Mesenchymal stem cell (in vitro differentiated cells and primary cell): ENCODE data around the gene LASP1.
A peak's percentile ranks its signal among the peaks of the same experiment; 100 is the strongest.

Experiments used
- DNase-seq: peaks from one replicate; pipeline ENCODE4 v3.0.0-alpha.2; 2013
- H2AFZ ChIP-seq: one replicate; pipeline ENCODE4 v1.6.1; 2013; ENCODE audit warnings: low read depth, mild to moderate bottlenecking, control low read depth, inconsistent platforms, low read length, moderate library complexity
- H2AK5ac ChIP-seq: 2 replicates; pipeline ENCODE4 v1.6.1; 2013; ENCODE audit warnings: low read length, moderate library complexity, mild to moderate bottlenecking, inconsistent platforms; ENCODE audit not compliant: severe bottlenecking
- H2BK120ac ChIP-seq: one replicate; pipeline ENCODE4 v1.6.1; 2013; ENCODE audit warnings: low read depth, mild to moderate bottlenecking, inconsistent platforms, low read length, moderate library complexity
- H2BK12ac ChIP-seq, 2 experiments: one replicate each; pipeline ENCODE4 v1.6.1; 2013; ENCODE audit warnings: inconsistent platforms in 2 of 2, low read length in 2 of 2, mild to moderate bottlenecking in 2 of 2, moderate library complexity in 2 of 2, control low read depth in 1 of 2
- H2BK15ac ChIP-seq: one replicate; pipeline ENCODE4 v1.6.1; 2013; ENCODE audit warnings: mild to moderate bottlenecking, low read depth, inconsistent platforms; ENCODE audit not compliant: poor library complexity, severe bottlenecking
- H2BK5ac ChIP-seq: 2 replicates; pipeline ENCODE4 v1.6.1; 2013; ENCODE audit warnings: low read depth, mild to moderate bottlenecking, low read length, control low read depth, inconsistent platforms; ENCODE audit not compliant: poor library complexity, severe bottlenecking
- H3K14ac ChIP-seq, 2 experiments: one replicate each; pipeline ENCODE4 v1.6.1; 2013; ENCODE audit warnings: inconsistent platforms in 2 of 2, low read length in 2 of 2, control low read depth in 1 of 2, mild to moderate bottlenecking in 1 of 2, moderate library complexity in 1 of 2
- H3K18ac ChIP-seq, 2 experiments: one replicate each; pipeline ENCODE4 v1.6.1; 2013; ENCODE audit warnings: inconsistent platforms in 2 of 2, low read length in 2 of 2, control low read depth in 1 of 2, low read depth in 1 of 2, mild to moderate bottlenecking in 1 of 2
- H3K23ac ChIP-seq, 2 experiments: one replicate each; pipeline ENCODE4 v1.6.1; 2013; ENCODE audit warnings: inconsistent platforms in 2 of 2, low read length in 2 of 2, mild to moderate bottlenecking in 2 of 2, moderate library complexity in 2 of 2, control low read depth in 1 of 2
- H3K27ac ChIP-seq: 2 replicates; pipeline ENCODE4 v1.5.1; 2013; ENCODE audit warnings: mild to moderate bottlenecking, moderate library complexity, low read length, control low read depth, inconsistent platforms; ENCODE audit not compliant: poor library complexity, severe bottlenecking
- H3K27me3 ChIP-seq, 2 experiments: 2 replicates each; pipeline versions ENCODE4 v1.6.1 to v1.7.0; 2013; ENCODE audit warnings: low read length in 2 of 2, mild to moderate bottlenecking in 2 of 2, moderate library complexity in 2 of 2, control low read depth in 1 of 2, inconsistent platforms in 1 of 2; ENCODE audit not compliant: control insufficient read depth in 1 of 2, insufficient read depth in 1 of 2
- H3K36me3 ChIP-seq, 2 experiments: 2 replicates each; pipeline versions ENCODE4 v1.6.1 to v1.7.0; 2013; ENCODE audit warnings: low read length in 2 of 2, control low read depth in 1 of 2, inconsistent platforms in 1 of 2, low read depth in 1 of 2, mild to moderate bottlenecking in 1 of 2; ENCODE audit not compliant: insufficient read depth in 2 of 2, control insufficient read depth in 1 of 2
- H3K4ac ChIP-seq, 2 experiments: one replicate each; pipeline ENCODE4 v1.6.1; 2013; ENCODE audit warnings: inconsistent platforms in 2 of 2, low read length in 2 of 2, mild to moderate bottlenecking in 2 of 2, moderate library complexity in 2 of 2, control low read depth in 1 of 2, low read depth in 1 of 2
- H3K4me1 ChIP-seq: 2 replicates; pipeline ENCODE4 v1.6.1; 2013; ENCODE audit warnings: low read depth, low read length, control low read depth; ENCODE audit not compliant: control insufficient read depth, insufficient read depth
- H3K4me2 ChIP-seq: 2 replicates; pipeline ENCODE4 v1.6.1; 2013; ENCODE audit warnings: low read length, mild to moderate bottlenecking, inconsistent platforms; ENCODE audit not compliant: poor library complexity, severe bottlenecking
- H3K4me3 ChIP-seq, 2 experiments: 2 replicates each; pipeline versions ENCODE4 v1.5.1 to v1.7.0; 2013; ENCODE audit warnings: low read length in 2 of 2, mild to moderate bottlenecking in 2 of 2, control low read depth in 1 of 2, low read depth in 1 of 2; ENCODE audit not compliant: insufficient read depth in 1 of 2
- H3K79me1 ChIP-seq: replicated peaks from 2 replicates; pipeline ENCODE4 v1.6.1; 2013; ENCODE audit warnings: mild to moderate bottlenecking, control low read depth, low read length, inconsistent platforms; ENCODE audit not compliant: poor library complexity, severe bottlenecking
- H3K9ac ChIP-seq: 2 replicates; pipeline ENCODE4 v1.7.0; 2013; ENCODE audit warnings: mild to moderate bottlenecking, low read length, moderate library complexity
- H3K9me3 ChIP-seq: 2 replicates; pipeline ENCODE4 v1.7.0; 2013; ENCODE audit warnings: mild to moderate bottlenecking, low read length; ENCODE audit not compliant: control insufficient read depth
- H4K8ac ChIP-seq: one replicate; pipeline ENCODE4 v1.6.1; 2013; ENCODE audit warnings: inconsistent platforms, mild to moderate bottlenecking, low read length, moderate library complexity
- H4K91ac ChIP-seq: one replicate; pipeline ENCODE4 v1.6.1; 2013; ENCODE audit warnings: mild to moderate bottlenecking, low read length, inconsistent platforms
- WGBS: methylation state at CpG from one replicate; pipeline ENCODE4 v1.1.7; 2013; ENCODE audit warnings: mixed read lengths; 5-methylcytosine and 5-hydroxymethylcytosine counted together

LASP1 gene

GRCh38 chr17:38873640-38874380 is 4.0 kb downstream of the LASP1 start:
- H3K4me1 ChIP-seq = peaks cover 63% of the 10 kb centered on the region
- H3K9me3 ChIP-seq = no peaks in the 10 kb centered on the region
- H4K8ac ChIP-seq = no peak overlapping the region
- H3K79me1 ChIP-seq = no peaks in the 10 kb centered on the region
- peak overlapping the region; percentile 69 for H3K4me2 ChIP-seq
- H3K23ac ChIP-seq = peak overlapping the region in 1 of 2 experiments; percentile 34
- H3K14ac ChIP-seq = peak overlapping the region in 1 of 2 experiments; percentile 59
- H3K18ac ChIP-seq = peak overlapping the region in 1 of 2 experiments; percentile 26
- peaks cover 31 to 46% of the 10 kb centered on the region in 2 experiments for H3K36me3 ChIP-seq
- no peak overlapping the region for H2BK120ac ChIP-seq
- no peak overlapping the region for H3K4ac ChIP-seq
- H2BK15ac ChIP-seq = no peak overlapping the region
- H2BK12ac ChIP-seq = peak overlapping the region in 1 of 2 experiments; percentile 15
- peak overlapping the region; percentile 23 for H2AK5ac ChIP-seq
- H4K91ac ChIP-seq = no peak overlapping the region
- no peaks in the 10 kb centered on the region for H3K27me3 ChIP-seq
- peak overlapping the region; percentile 79 for H3K27ac ChIP-seq
- no peak overlapping the region for H2AFZ ChIP-seq
- no peak for DNase-seq
- 80% methylated on average over 9 of the region's 9 CpGs for WGBS
- H3K9ac ChIP-seq = peak overlapping the region; percentile 90
- no peak overlapping the region for H2BK5ac ChIP-seq
- peak overlapping the region in 1 of 2 experiments; percentile 96 for H3K4me3 ChIP-seq

GRCh38 chr17:38874505-38875400 is 4.9 kb downstream of the LASP1 start:
- Histone ChIP-seq H3K79me1 (no peaks in the 10 kb centered on the region), H3K14ac (no peak overlapping the region), H2BK5ac (peak overlapping the region; percentile 71), H2BK15ac (no peak overlapping the region), H3K9me3 (no peaks in the 10 kb centered on the region), H4K91ac (peak overlapping the region; percentile 63), H3K4ac (no peak overlapping the region), H2AK5ac (peak overlapping the region; percentile 53), H3K27ac (peak overlapping the region; percentile 79), H4K8ac (no peak overlapping the region), H3K18ac (peak overlapping the region in 1 of 2 experiments; percentile 5), H3K9ac (peak overlapping the region; percentile 90), H2BK12ac (no peak overlapping the region), H3K27me3 (no peaks in the 10 kb centered on the region), H3K4me3 (peak overlapping the region in 1 of 2 experiments; percentile 96), H2BK120ac (no peak overlapping the region), H3K4me2 (peak overlapping the region; percentile 69), H2AFZ (no peak overlapping the region), H3K23ac (peak overlapping the region in 1 of 2 experiments; percentile 2), H3K4me1 (peaks cover 67% of the 10 kb centered on the region), H3K36me3 (peaks cover 40 to 51% of the 10 kb centered on the region in 2 experiments)
- WGBS = 78% methylated on average over 9 of the region's 10 CpGs
- DNase-seq = no peak

GRCh38 chr17:38875477-38876075 is 5.7 kb downstream of the LASP1 start:
- Histone ChIP-seq H3K36me3 (peaks cover 42 to 53% of the 10 kb centered on the region in 2 experiments), H3K9me3 (no peaks in the 10 kb centered on the region), H3K4me3 (peak overlapping the region in 1 of 2 experiments; percentile 96), H3K27me3 (no peaks in the 10 kb centered on the region), H3K4me1 (peaks cover 74% of the 10 kb centered on the region), H3K79me1 (no peaks in the 10 kb centered on the region), H2BK15ac (no peak overlapping the region), H2BK5ac (peak overlapping the region; percentile 71), H3K9ac (peak overlapping the region; percentile 90), H3K18ac (peak overlapping the region in 1 of 2 experiments; percentile 12), H3K4me2 (peak overlapping the region; percentile 33), H4K91ac (no peak overlapping the region), H2AFZ (no peak overlapping the region), H2AK5ac (peak overlapping the region; percentile 53), H2BK12ac (no peak overlapping the region), H3K23ac (peak overlapping the region in 1 of 2 experiments; percentile 2), H3K27ac (peak overlapping the region; percentile 79), H2BK120ac (no peak overlapping the region), H4K8ac (no peak overlapping the region), H3K4ac (no peak overlapping the region), H3K14ac (no peak overlapping the region)
- 57% methylated on average over 2 of the region's 5 CpGs for WGBS
- DNase-seq = no peak
